ENCODE measurements around the gene VASP. TPM values are rescaled to one million over a fixed set of nuclear protein-coding genes. Genes with fewer than 3 reads are reported as not detected.
A peak's percentile ranks its signal among the peaks of the same experiment; 100 is the strongest.

Gene VASP
- total and polyA plus RNA-seq, 2 of the 13 experiments (the other 11 are each of a cell fraction or from before 2014, with no cell fraction given) = 41.8 to 67.1 TPM

- H3K27ac ChIP-seq (ENCODE audit: extremely low read length, insufficient read depth, low read length) = peak within 1 kb of the TSS; percentile 96
- CTCF ChIA-PET (ENCODE audit: low intra/inter-chr PET ratio, low total read pairs) = no interaction called here
- BruUV-seq (replicated peaks) = no TSS peak
- 0 out of 2 replicates have a peak, but pooled peaks have one; percentile 46 for TF ChIP-seq KLF6 (CRISPR knock-in tag; IDR thresholded peaks at IDR 0.05)
- peak; percentile 67 for TF ChIP-seq KDM2A (CRISPR knock-in tag; IDR thresholded peaks at IDR 0.05; ENCODE audit: borderline replicate concordance, low read depth)
- TF ChIP-seq USF2 (IDR thresholded peaks at IDR 0.05; ENCODE audit: low read depth, low read length) = no peak
- peak; percentile 98; the same call in 1 of the 2 replicates for TF ChIP-seq USF2 (CRISPR knock-in tag; IDR thresholded peaks at IDR 0.05; ENCODE audit: borderline replicate concordance)
- TF ChIP-seq PHF8 (CRISPR knock-in tag; IDR thresholded peaks at IDR 0.05) = peak; percentile 34; the same call in 1 of the 2 replicates
- 0 out of 2 replicates have a peak, but pooled peaks have one; percentile 19 for TF ChIP-seq HNF1A (IDR thresholded peaks at IDR 0.05; ENCODE audit: low read depth)
- TF ChIP-seq HNF1A (CRISPR knock-in tag; IDR thresholded peaks at IDR 0.05; ENCODE audit: borderline replicate concordance) = no peak
- no peak for TF ChIP-seq ZNF558 (CRISPR knock-in tag; IDR thresholded peaks at IDR 0.05; ENCODE audit: borderline replicate concordance)
- no peak for TF ChIP-seq ZBTB8A (CRISPR knock-in tag; IDR thresholded peaks at IDR 0.05; ENCODE audit: borderline replicate concordance, low read depth)
- TF ChIP-seq FOSL2 (CRISPR knock-in tag; IDR thresholded peaks at IDR 0.05) = peak; percentile 31
- TF ChIP-seq CREM (IDR thresholded peaks at IDR 0.05) = peak; percentile 94
- TF ChIP-seq CREM (CRISPR knock-in tag; IDR thresholded peaks at IDR 0.05) = peak; percentile 37; the same call in 1 of the 2 replicates
- no peak for TF ChIP-seq HOXA7 (CRISPR knock-in tag; IDR thresholded peaks at IDR 0.05)
- TF ChIP-seq KAT8 (CRISPR knock-in tag; IDR thresholded peaks at IDR 0.05) = peak; percentile 22; the same call in 1 of the 2 replicates
- TF ChIP-seq SP4 (CRISPR knock-in tag; IDR thresholded peaks at IDR 0.05) = peak; percentile 83
- peak; percentile 29; the same call in 1 of the 2 replicates for TF ChIP-seq NR2F2 (IDR thresholded peaks at IDR 0.05; ENCODE audit: borderline replicate concordance, low read depth)
- peak; percentile 17; the same call in 1 of the 2 replicates for TF ChIP-seq NFYC (CRISPR knock-in tag; IDR thresholded peaks at IDR 0.05)
- TF ChIP-seq SKI (IDR thresholded peaks at IDR 0.05; ENCODE audit: partially characterized antibody) = peak; percentile 26
- peak; percentile 41 for TF ChIP-seq RARA (CRISPR knock-in tag; IDR thresholded peaks at IDR 0.05)
- 0 out of 2 replicates have a peak, but pooled peaks have one; percentile 10 for TF ChIP-seq HDAC2 (CRISPR knock-in tag; IDR thresholded peaks at IDR 0.05)
These were observed 39.7 kb upstream of the VASP start, which contains the start of gene FOSB for GRCh38 chr19:45467456-45468158. TSS of gene FOSB (plus strand) at chr19:45467996. CDS start at chr19:45468587, 591 bp downstream.

More at GRCh38 chr19:45467456-45468158, 39.7 kb upstream of the VASP start, which contains the start of gene FOSB:
- peaks cover 5% of the 10 kb centered on the region; the same call in 1 of the 2 replicates for H4K20me1 ChIP-seq (ENCODE audit: insufficient read depth, low read length)
- peaks cover 28% of the 10 kb centered on the region for H3K4me1 ChIP-seq (ENCODE audit: insufficient read depth, low read length)
- H3K9ac ChIP-seq (ENCODE audit: insufficient read depth, low read depth, low read length) = peak within 1 kb of the TSS; percentile 94
- no peaks in the 10 kb centered on the region for H3K9me3 ChIP-seq (ENCODE audit: low read length)
- ATAC-seq = no peak
- in situ Hi-C loops (cut with HindIII; ENCODE audit: extremely low pct_ligation_motif_present, low pct_unique_long_range_greater_than_20kb) = no loop called here
- intact Hi-C loops (cut with micrococcal nuclease; ENCODE audit: unreplicated experiment) = loop anchor here (2.0 kb wide), 1 partner anchor 15 kb away; no protein-coding TSS in a partner anchor
- H3K27me3 ChIP-seq (ENCODE audit: control insufficient read depth in 1 of 2, insufficient read depth in 2 of 2, low read length in 2 of 2) = peaks cover 0 to 3% of the 10 kb centered on the region in 2 experiments; a peak in 2 of 5 replicates
- peak within 1 kb of the TSS; percentile 43 for H2AFZ ChIP-seq (ENCODE audit: low read length)
- POLR2A ChIA-PET = interaction anchor here (0.6 to 4.1 kb wide), 12 partner anchors 9 to 1758 kb away, joined by 3 to 40 read pairs (median 4); partner anchors contain the start of gene PPP1R13L
- peak within 1 kb of the TSS; percentile 76 to 91 (median 89) for H3K4me3 ChIP-seq (replicated peaks in 1 of 3; ENCODE audit: insufficient read depth in 1 of 3, low read depth in 2 of 3, low read length in 3 of 3)
- H3K4me2 ChIP-seq (ENCODE audit: low read depth, low read length) = peak within 1 kb of the TSS; percentile 99
- peak; percentile 87 for DNase-seq (ENCODE audit: low spot score)
- H3K79me2 ChIP-seq (ENCODE audit: insufficient read depth, low read length) = no peaks in the 10 kb centered on the region
- FAIRE-seq = no peak
- WGBS (ENCODE audit: low lambda C conversion rate) = 1% methylated on average over 25 of the region's 56 CpGs
- H3K36me3 ChIP-seq (replicated peaks in 1 of 2; ENCODE audit: control insufficient read depth in 1 of 2, insufficient read depth in 2 of 2, low read length in 2 of 2) = no peaks in the 10 kb centered on the region
